ENCODE data around the gene TARBP2. TPM values are rescaled to one million over a fixed set of nuclear protein-coding genes. Genes with fewer than 3 reads are reported as not detected.

Gene TARBP2
- total RNA-seq, 1 donor from 2014 or later = 32.9 TPM

DNA sequence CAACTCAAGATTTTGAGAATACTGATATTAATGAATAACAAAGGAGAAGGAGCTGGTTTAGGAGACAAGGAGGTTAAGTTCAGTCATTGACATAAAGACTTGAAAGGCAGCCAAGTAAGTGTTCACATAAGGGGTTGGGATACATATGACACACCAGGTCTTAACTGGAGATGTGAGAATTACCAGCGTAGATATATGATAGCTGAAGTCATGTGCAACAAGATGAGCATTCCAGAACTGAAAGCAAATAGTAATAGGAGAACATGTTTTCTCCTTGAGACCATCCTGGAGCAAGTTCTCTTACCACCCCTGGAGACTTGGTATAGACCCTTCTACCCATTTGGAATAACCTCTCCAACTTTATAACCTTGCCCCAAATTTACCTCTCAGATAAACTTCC, 49.5 kb downstream of the TARBP2 start:
- no peak for DNase-seq (ENCODE audit: low spot score in 2 of 2)
- intact Hi-C loops (cut with DNase I) = loop anchor here (5.0 kb wide), 1 partner anchor 52 kb away; no protein-coding TSS in a partner anchor
- no peaks in the 10 kb centered on the region for H3K27me3 ChIP-seq
- H3K4me3 ChIP-seq = no peak overlapping the region
- no peaks in the 10 kb centered on the region for H3K9me3 ChIP-seq
- no peaks in the 10 kb centered on the region for H3K4me1 ChIP-seq
- no peak overlapping the region for H3K27ac ChIP-seq
- peaks cover 25 to 43% of the 10 kb centered on the region in 2 donors for H3K36me3 ChIP-seq
- TF ChIP-seq, protein P1, sequence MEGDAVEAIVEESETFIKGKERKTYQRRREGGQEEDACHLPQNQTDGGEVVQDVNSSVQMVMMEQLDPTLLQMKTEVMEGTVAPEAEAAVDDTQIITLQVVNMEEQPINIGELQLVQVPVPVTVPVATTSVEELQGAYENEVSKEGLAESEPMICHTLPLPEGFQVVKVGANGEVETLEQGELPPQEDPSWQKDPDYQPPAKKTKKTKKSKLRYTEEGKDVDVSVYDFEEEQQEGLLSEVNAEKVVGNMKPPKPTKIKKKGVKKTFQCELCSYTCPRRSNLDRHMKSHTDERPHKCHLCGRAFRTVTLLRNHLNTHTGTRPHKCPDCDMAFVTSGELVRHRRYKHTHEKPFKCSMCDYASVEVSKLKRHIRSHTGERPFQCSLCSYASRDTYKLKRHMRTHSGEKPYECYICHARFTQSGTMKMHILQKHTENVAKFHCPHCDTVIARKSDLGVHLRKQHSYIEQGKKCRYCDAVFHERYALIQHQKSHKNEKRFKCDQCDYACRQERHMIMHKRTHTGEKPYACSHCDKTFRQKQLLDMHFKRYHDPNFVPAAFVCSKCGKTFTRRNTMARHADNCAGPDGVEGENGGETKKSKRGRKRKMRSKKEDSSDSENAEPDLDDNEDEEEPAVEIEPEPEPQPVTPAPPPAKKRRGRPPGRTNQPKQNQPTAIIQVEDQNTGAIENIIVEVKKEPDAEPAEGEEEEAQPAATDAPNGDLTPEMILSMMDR (IDR thresholded peaks at IDR 0.05) = no peak

DNA sequence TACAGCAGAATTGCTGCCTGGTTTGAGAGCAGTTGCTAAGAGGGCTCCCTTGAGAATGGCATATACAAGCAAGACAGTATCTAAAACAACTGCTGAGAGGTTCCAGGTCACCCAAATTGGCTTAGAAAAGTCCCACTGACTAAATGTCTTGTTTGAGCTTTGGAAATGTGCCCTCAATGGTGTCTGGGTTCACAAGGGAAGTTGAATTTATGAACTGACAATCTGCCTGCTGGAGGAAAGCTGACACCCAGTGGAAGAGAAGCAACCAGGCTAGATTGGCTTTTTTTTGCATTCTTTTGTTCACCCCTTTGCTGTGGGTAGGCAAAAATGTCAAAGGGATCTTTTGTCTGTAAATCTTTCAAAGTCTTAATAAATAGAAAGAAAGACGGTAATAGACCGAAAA, 50.8 kb downstream of the TARBP2 start:
- Histone ChIP-seq H3K4me3 (no peak overlapping the region), H3K9me3 (no peaks in the 10 kb centered on the region), H3K27ac (peak overlapping the region in 1 of 2 donors; percentile 43), H3K4me1 (no peaks in the 10 kb centered on the region), H3K27me3 (no peaks in the 10 kb centered on the region), H3K36me3 (peaks cover 25 to 43% of the 10 kb centered on the region in 2 donors)
- no peak for DNase-seq (ENCODE audit: low spot score in 2 of 2)
- TF ChIP-seq, protein P1 (IDR thresholded peaks at IDR 0.05) = no peak
- intact Hi-C loops (cut with DNase I) = loop anchor here (5.0 kb wide), 1 partner anchor 50 kb away; no protein-coding TSS in a partner anchor

DNA sequence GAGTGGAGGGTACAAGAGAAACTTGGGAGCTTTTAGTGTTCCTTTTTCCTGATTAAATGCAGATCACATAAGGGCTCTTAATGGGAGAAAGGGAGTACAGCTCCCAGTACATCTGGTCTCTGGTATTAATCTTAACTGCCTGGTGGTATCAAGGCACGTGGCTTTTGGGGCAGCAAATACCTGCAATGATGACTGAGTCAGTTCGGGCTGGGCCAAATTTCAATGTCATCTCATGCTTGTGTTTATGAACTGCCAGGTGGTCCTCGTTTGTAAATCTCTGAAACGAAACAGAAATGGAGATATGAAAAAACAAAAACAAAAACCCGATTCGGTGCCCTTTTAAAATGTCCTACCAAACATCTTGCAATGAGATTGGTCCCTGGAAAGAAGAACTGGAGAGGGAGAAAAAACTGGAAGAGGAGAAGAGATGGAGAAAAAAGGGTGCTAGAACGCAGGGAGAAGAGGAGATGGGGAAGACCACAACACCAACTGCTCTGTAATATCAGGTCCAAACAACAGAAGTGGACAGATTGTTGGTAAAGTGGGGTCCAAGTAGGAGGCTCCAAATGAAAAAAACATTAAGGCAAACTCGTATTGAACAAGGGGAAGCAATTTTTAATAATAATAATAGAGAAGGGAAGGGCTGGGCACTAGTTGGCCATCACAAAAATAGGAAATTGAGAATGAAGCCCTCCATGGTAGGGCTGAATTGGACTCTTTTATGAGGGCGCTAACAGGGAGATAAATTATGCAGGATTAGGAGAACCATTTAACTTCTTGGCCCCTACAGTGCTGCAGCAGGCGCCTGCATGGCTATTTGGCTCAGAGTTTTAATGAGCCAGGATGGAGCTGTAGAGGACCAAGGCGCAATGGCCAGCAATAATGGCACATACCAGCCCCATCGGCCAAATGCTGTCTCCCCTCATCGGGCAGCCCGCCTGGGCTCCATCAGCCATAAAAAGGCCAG, 51.6 kb downstream of the TARBP2 start:
- TF ChIP-seq, protein P1 (IDR thresholded peaks at IDR 0.05) = no peak
- Histone ChIP-seq H3K27me3 (no peaks in the 10 kb centered on the region), H3K4me1 (peaks cover 0 to 2% of the 10 kb centered on the region in 2 donors), H3K4me3 (no peak overlapping the region), H3K36me3 (peaks cover 22 to 38% of the 10 kb centered on the region in 2 donors), H3K27ac (no peak overlapping the region), H3K9me3 (no peaks in the 10 kb centered on the region)
- no peak for DNase-seq (ENCODE audit: low spot score in 2 of 2)
- intact Hi-C loops (cut with DNase I) = loop anchor here (5.0 kb wide), 1 partner anchor 50 kb away; no protein-coding TSS in a partner anchor

Other genes starting within 250 kb of the TARBP2 start
- not detected for gene ESPL1, start 233.0 kb upstream of the TARBP2 start, total RNA-seq
- 187 TPM for gene PFDN5, start 205.7 kb upstream of the TARBP2 start, total RNA-seq
- 27.5 TPM for gene MYG1, start 201.6 kb upstream of the TARBP2 start, total RNA-seq
- gene AAAS, start 179.7 kb upstream of the TARBP2 start, total RNA-seq = 21.2 TPM
- not detected for gene SP7, start 164.9 kb upstream of the TARBP2 start, total RNA-seq
- 49.0 TPM for gene SP1, start 121.1 kb upstream of the TARBP2 start, total RNA-seq
- gene AMHR2, start 77.4 kb upstream of the TARBP2 start, total RNA-seq = not detected
- 20.6 TPM for gene PRR13, start 59.5 kb upstream of the TARBP2 start, total RNA-seq
- 354 TPM for gene PCBP2, start 49.2 kb upstream of the TARBP2 start, total RNA-seq
- gene MAP3K12, start 1.8 kb upstream of the TARBP2 start, total RNA-seq = 20.8 TPM
- 2.8 TPM for gene NPFF, start 6.2 kb downstream of the TARBP2 start, total RNA-seq
- gene ATF7, start 125.1 kb downstream of the TARBP2 start, total RNA-seq = 67.6 TPM
- 284 TPM for gene ATP5MC2, start 174.8 kb downstream of the TARBP2 start, total RNA-seq
- 258 TPM for gene CALCOCO1, start 226.2 kb downstream of the TARBP2 start, total RNA-seq